GM19463 (cell line): Measurements from ENCODE around the gene SLC4A4.
A peak's percentile ranks its signal among the peaks of the same experiment; 100 is the strongest.

Source experiments
- ATAC-seq: cut with Tn5 transposase; IDR thresholded peaks from one replicate; pipeline ENCODE4 v1.9.1; 2021; ENCODE audit warnings: mild to moderate bottlenecking, moderate library complexity; ENCODE audit not compliant: unreplicated experiment

Gene SLC4A4

GRCh38 chr4:71526637-71527406, 188.0 kb downstream of the SLC4A4 start:
- ATAC-seq: peak; percentile 60

- ATAC-seq: no peak
Observed at GRCh38 chr4:71532407-71532806, 193.6 kb downstream of the SLC4A4 start.

- ATAC-seq: no peak
Observed at GRCh38 chr4:71533121-71533520, 194.3 kb downstream of the SLC4A4 start.

GRCh38 chr4:71537551-71538065, 198.8 kb downstream of the SLC4A4 start:
- no peak for ATAC-seq

GRCh38 chr4:71538528-71538927, 199.7 kb downstream of the SLC4A4 start:
- ATAC-seq: no peak

GRCh38 chr4:71540749-71541269, 202.0 kb downstream of the SLC4A4 start:
- ATAC-seq: peak; percentile 61

- no peak for ATAC-seq
Observed at GRCh38 chr4:71541541-71541940, 202.7 kb downstream of the SLC4A4 start.

- ATAC-seq: no peak
Observed at GRCh38 chr4:71545168-71545567, 206.3 kb downstream of the SLC4A4 start.

GRCh38 chr4:71549516-71550160, 210.8 kb downstream of the SLC4A4 start:
- no peak for ATAC-seq

- peak; percentile 70 for ATAC-seq
Observed at GRCh38 chr4:71550220-71551165, 211.7 kb downstream of the SLC4A4 start.

- ATAC-seq: peak; percentile 27
Observed at GRCh38 chr4:71553605-71554004, 214.8 kb downstream of the SLC4A4 start.

GRCh38 chr4:71554025-71554424, 215.2 kb downstream of the SLC4A4 start:
- no peak for ATAC-seq

- peak; percentile 91 for ATAC-seq
Observed at GRCh38 chr4:71558248-71558647, 219.4 kb downstream of the SLC4A4 start.

GRCh38 chr4:71559957-71560571, 221.2 kb downstream of the SLC4A4 start:
- ATAC-seq: no peak

GRCh38 chr4:71564775-71565174, 226.0 kb downstream of the SLC4A4 start:
- ATAC-seq: no peak

- ATAC-seq: no peak
Observed at GRCh38 chr4:71566856-71567255, 228.0 kb downstream of the SLC4A4 start.

GRCh38 chr4:71568131-71568530, 229.3 kb downstream of the SLC4A4 start:
- no peak for ATAC-seq

GRCh38 chr4:71570492-71570891, 231.7 kb downstream of the SLC4A4 start:
- no peak for ATAC-seq

GRCh38 chr4:71571346-71571745, 232.5 kb downstream of the SLC4A4 start:
- ATAC-seq: no peak

GRCh38 chr4:71583971-71584370, 245.2 kb downstream of the SLC4A4 start:
- no peak for ATAC-seq
